D721Med (cell line): Measurements from ENCODE around the gene NEMP1.
"Not testable (repeated sequence)": the region's sequence is repeated elsewhere in the genome, so short reads cannot be mapped to it uniquely, and the experiment has no call there.

Experiments
- DNase-seq: peaks from one replicate; pipeline ENCODE4 v3.0.0; 2011; ENCODE audit warnings: low spot score; ENCODE audit not compliant: insufficient read length
- FAIRE-seq: peaks from 2 replicates; lab custom pipeline; 2011; peaks lifted over from hg19 to GRCh38; lab: Jason Lieb, UNC
- TF ChIP-seq, protein P1 (sequence below): IDR thresholded peaks from 2 replicates; pipeline ENCODE4 v1.5.1; 2012; ENCODE audit warnings: mild to moderate bottlenecking, control low read depth; ENCODE audit not compliant: insufficient read depth; ENCODE audit errors: missing control alignments

NEMP1 gene

DNA sequence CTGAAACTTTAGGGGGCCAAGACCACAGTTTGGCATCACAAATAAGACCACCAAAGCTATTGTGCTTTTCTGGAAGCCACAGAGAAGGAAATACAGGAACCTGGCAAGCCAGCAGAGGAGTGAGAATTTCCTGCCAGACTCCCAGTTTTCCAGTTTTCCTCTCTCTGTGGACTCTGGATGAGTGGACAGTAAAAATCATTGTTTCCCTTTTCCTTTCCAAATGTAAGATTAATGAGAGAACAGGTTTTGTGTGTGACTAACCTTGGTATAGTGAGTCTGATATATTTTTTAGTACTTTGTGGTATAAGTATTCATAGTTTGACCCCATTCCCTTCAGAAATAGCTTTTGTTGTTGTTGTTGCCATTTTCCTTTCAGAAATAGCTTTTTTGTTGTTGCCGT lies 59.7 kb downstream of the NEMP1 start:
- FAIRE-seq, result no peak
- no peak for DNase-seq

DNA sequence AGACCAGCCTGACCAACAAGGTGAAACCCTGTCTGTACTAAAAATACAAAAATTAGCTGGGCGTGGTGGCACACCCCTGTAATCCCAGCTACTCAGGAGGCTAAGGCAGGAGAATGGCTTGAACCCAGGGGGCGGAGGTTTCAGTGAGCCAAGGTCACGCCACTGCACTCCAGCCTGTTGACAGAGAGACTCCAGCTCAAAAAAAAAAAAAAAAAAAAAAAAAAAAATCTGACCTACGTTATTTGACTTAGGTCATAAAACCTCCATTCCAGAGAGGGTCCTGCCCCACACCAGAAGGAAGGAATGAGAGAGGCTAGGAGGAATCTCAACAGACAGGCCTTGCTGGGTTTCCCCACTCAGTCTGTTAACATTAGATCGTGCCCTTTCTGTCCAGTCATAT lies 60.2 kb downstream of the NEMP1 start:
- not testable (repeated sequence) for FAIRE-seq, DNase-seq

More for the DNA sequence above, 59.7 kb downstream of the NEMP1 start:
- TF ChIP-seq, protein P1, sequence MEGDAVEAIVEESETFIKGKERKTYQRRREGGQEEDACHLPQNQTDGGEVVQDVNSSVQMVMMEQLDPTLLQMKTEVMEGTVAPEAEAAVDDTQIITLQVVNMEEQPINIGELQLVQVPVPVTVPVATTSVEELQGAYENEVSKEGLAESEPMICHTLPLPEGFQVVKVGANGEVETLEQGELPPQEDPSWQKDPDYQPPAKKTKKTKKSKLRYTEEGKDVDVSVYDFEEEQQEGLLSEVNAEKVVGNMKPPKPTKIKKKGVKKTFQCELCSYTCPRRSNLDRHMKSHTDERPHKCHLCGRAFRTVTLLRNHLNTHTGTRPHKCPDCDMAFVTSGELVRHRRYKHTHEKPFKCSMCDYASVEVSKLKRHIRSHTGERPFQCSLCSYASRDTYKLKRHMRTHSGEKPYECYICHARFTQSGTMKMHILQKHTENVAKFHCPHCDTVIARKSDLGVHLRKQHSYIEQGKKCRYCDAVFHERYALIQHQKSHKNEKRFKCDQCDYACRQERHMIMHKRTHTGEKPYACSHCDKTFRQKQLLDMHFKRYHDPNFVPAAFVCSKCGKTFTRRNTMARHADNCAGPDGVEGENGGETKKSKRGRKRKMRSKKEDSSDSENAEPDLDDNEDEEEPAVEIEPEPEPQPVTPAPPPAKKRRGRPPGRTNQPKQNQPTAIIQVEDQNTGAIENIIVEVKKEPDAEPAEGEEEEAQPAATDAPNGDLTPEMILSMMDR, result no peak

DNA sequence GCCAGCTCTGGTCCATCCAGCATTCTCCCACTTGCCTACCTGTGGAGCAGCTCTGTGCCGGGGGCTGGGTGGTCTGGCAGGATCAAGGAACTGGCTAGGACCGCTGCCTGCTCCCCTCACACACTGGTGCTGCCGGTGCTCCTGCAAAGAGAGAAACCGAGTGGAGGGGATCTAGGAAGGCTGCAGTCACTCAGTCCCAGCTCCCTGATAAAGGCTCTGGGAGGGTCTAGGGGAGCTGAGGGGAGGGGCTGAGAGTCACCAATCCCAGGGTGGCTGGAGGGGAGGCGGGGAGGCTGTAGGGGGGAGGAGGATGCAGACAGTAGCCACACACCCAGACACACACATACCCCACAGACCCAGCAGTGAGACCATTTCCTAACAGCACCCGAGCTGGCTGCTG lies 62.2 kb downstream of the NEMP1 start, which contains the start of gene TAC3:
Gene TAC3, minus strand, starts transcription at position 182 of the 400 bp plus-strand sequence. CDS start 732 bp downstream, outside the sequence.
- FAIRE-seq (no peak), DNase-seq (no peak)
- TF ChIP-seq, protein P1, result no peak

DNA sequence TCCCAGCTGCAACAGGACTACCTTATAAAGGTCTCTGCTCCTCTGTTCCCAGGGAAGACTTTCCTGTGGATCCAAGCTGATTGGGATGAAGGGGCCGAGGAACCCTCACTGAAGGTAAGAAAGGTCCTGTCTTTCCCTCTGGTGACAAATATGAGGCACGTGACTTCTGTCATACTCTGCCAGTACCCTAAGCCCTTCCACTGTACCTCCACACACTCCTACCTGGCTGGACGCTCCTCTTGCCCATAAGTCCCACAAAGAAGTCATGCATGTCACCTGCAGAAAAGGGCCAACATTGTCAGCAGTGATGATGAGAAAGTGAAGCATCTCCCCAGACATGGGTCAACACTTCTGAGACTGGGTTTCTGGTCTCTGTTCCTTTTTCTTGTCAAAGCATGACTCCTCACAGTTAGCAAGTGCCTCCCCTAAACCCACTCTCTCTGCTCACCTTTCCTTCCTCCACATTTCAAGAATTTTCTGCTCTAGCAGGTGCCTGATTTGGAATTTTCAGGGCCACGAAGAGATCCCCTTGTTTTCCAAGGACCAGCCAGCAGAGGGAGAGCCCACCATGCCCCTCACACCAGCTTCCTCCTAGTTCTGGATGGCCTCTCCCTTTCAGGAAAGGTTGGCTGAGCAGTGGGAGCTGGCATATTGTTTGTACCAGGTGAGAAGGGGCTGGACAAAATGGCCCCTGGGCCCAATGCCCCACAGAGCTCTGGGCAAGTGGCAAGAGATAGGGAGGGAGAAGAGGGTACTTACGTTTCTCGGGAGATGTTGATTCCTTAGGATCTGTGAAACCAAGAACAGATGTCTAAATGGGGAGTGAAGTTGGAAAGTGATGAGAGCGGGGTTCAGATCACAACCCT lies 65.8 kb downstream of the NEMP1 start:
- no peak for DNase-seq
- TF ChIP-seq, protein P1, result peak; percentile 26
- no peak for FAIRE-seq

DNA sequence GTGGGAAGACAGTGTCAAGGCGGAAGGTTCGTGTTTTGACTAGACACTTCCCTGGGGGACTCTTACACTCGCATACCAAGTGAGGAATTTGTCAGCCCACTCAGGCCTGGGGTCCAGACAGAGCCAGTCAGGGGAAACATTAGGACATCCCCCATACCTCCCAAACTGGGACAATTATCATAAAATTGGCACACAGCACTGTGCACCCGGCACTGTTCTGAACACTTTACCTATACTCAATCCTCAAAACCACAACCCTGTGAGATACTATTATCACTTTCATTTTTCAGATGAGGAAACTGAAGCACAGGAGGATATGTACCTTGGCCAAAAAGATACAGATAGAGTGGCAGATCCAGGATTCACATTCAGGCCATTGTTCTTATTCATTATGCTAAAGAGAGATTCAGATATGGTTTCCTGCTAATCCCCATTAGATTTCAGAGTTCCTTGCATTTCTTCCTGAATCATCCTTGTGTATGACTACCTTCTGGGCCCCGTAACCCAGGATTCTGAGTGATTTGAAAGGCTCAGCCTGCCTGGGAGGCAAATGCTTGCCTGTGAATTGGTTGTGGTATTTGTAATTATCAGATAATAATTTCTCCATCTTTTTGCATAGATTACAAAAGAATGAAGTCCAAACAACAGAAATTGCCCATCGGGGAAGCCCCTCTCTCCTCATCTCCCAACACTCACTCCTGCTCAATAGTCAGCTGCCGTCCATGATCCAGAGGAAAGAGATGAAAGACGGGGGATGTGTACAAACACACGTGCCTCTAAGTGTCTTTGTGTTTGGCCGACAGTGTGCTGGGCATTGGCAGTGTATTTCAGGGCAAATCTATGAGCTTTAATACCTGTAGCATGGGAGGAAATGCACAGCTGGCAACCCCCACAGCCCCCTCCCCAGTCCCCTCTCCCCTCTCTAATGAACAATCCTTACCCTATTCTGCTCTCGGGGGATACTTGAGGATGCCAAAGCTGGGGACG lies 66.9 kb downstream of the NEMP1 start:
- DNase-seq (no peak), FAIRE-seq (no peak)
- TF ChIP-seq, protein P1, result no peak

DNA sequence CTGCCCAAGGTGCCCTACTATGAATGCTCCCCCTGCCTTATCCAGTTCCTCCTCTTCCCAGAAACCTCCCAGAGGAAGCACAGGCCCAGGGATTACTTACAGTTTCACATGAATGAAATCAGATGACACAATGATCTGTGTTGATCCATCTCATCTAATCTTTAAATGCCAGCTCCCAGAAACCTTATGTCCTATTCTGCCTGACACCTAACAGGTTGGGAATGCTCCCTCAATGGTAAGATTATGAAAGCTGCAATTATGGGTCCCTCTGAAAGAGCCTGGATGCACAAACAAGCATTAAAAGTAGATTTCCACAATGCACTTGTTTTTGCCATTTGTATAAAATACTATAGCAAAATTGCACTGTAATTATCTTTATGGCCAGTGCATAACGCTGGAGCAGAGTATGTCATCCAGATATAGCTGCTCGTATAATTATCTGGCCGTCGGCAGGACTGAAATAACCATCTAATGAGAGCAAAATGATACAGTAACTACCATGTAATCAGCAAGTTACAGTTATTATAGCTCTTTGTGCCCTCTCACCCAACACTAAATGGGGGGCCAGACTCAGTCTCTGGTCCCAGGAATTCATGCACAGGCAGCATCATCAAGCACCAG lies 67.9 kb downstream of the NEMP1 start:
- no peak for FAIRE-seq
- TF ChIP-seq, protein P1, result no peak
- no peak for DNase-seq
